CD4-positive, alpha-beta T cell (primary cell): Measurements from ENCODE around the gene SLC24A4. TPM values are rescaled to one million over a fixed set of nuclear protein-coding genes. Genes with fewer than 3 reads are reported as not detected.

ENCODE experiments used
- ATAC-seq: fragments of 200-7000 bp; cut with Tn5 transposase; one replicate; pipeline ENCODE4 v1.10.0; 2022; ENCODE audit warnings: mild to moderate bottlenecking; ENCODE audit not compliant: poor library complexity
- CTCF ChIA-PET: fragments of 350-600 bp; sonication (Branson Sonifier 250); formaldehyde crosslinking; loops from one replicate; lab custom pipeline; 2021; ENCODE audit warnings: antibody characterized with exemption, inconsistent platforms; lab: Charles Lee
- POLR2A ChIA-PET: fragments of 350-600 bp; sonication (Branson Sonifier 250); formaldehyde crosslinking; loops from one replicate; lab custom pipeline; 2021; ENCODE audit warnings: antibody characterized with exemption, inconsistent platforms; lab: Charles Lee
- DNase-seq, 14 experiments: peaks; one replicate each; pipeline ENCODE4 v3.0.0-alpha.2; 2013 to 2020; ENCODE audit warnings: mixed read lengths in 2 of 14
- H3K27ac ChIP-seq, 2 donors: one replicate each; pipeline versions ENCODE4 v1.5.1 to v1.7.0; 2013; ENCODE audit warnings: low read length in 2 of 2, low read depth in 1 of 2, mild to moderate bottlenecking in 1 of 2
- H3K27me3 ChIP-seq, 2 experiments: 1 replicate in 1 of 2; 2 replicates in 1 of 2; pipeline versions ENCODE4 v1.6.1 to v1.7.0; 2013; ENCODE audit warnings: low read length in 2 of 2, control low read depth in 1 of 2, mild to moderate bottlenecking in 1 of 2, moderate library complexity in 1 of 2; ENCODE audit not compliant: insufficient read depth in 2 of 2, control insufficient read depth in 1 of 2
- H3K36me3 ChIP-seq: one replicate; pipeline ENCODE4 v1.6.1; 2013; ENCODE audit warnings: low read length, control low read depth; ENCODE audit not compliant: insufficient read depth
- H3K4me1 ChIP-seq: one replicate; pipeline ENCODE4 v1.6.1; 2013; ENCODE audit warnings: low read length, control low read depth; ENCODE audit not compliant: insufficient read depth
- H3K4me3 ChIP-seq: one replicate; pipeline ENCODE4 v1.5.1; 2013; ENCODE audit warnings: mild to moderate bottlenecking, low read length, moderate library complexity
- H3K9me3 ChIP-seq, 2 experiments: 1 replicate in 1 of 2; 2 replicates in 1 of 2; pipeline versions ENCODE4 v1.6.1 to v1.7.0; 2013; ENCODE audit warnings: low read length in 2 of 2, mild to moderate bottlenecking in 2 of 2, control low read depth in 1 of 2, moderate library complexity in 1 of 2; ENCODE audit not compliant: control insufficient read depth in 1 of 2, insufficient read depth in 1 of 2
- H3K27ac Mint-ChIP-seq: one replicate; pipeline ENCODE4 v1.8.0; 2020; ENCODE audit warnings: mixed read lengths
- H3K27me3 Mint-ChIP-seq: one replicate; pipeline ENCODE4 v1.8.0; 2021; ENCODE audit warnings: mixed read lengths
- H3K36me3 Mint-ChIP-seq: one replicate; pipeline ENCODE4 v1.8.0; 2021; ENCODE audit warnings: low read depth, mixed read lengths
- H3K4me1 Mint-ChIP-seq: one replicate; pipeline ENCODE4 v1.8.0; 2021; ENCODE audit warnings: low read depth, mixed read lengths
- H3K4me3 Mint-ChIP-seq: one replicate; pipeline ENCODE4 v1.8.0; 2020; ENCODE audit warnings: mild to moderate bottlenecking, mixed read lengths
- H3K9me3 Mint-ChIP-seq: one replicate; pipeline ENCODE4 v1.8.0; 2020; ENCODE audit warnings: mixed read lengths
- CTCF ChIP-seq: fragments of 200-600 bp; IDR thresholded peaks from one replicate; pipeline ENCODE4 v1.8.0; 2022; ENCODE audit warnings: antibody characterized with exemption, mild to moderate bottlenecking
- intact Hi-C, 2 experiments: fragments of 100-400 bp; cut with DNase I in 1 of 2; cut with micrococcal nuclease in 1 of 2; formaldehyde crosslinking; loops; one replicate each; pipeline versions ENCODE4 v1.15.1 to v1.9.0; 2023 to 2025; cut with DNase I, micrococcal nuclease
- total RNA-seq, 174 experiments: library from RNA in 2 of 174; stranded (reverse) in 2 of 174; gene quantifications; one replicate each; pipeline ENCODE4 v1.2.3 and lab custom pipeline; 2021 to 2026

The SLC24A4 gene
- total RNA-seq, 2 experiments from 2014 or later, result 0.11 to 0.19 TPM

GRCh38 chr14:92334050-92334449 is 11.1 kb downstream of the SLC24A4 start:
- Mint-ChIP-seq H3K27ac (no peak overlapping the region), H3K36me3 (no peaks in the 10 kb centered on the region), H3K9me3 (no peaks in the 10 kb centered on the region), H3K4me1 (no peaks in the 10 kb centered on the region), H3K4me3 (no peak overlapping the region), H3K27me3 (peaks cover 4% of the 10 kb centered on the region)
- intact Hi-C loops, result no loop called here
- ChIA-PET POLR2A (no interaction called here), CTCF (no interaction called here)
- Histone ChIP-seq H3K9me3 (no peaks in the 10 kb centered on the region), H3K27me3 (no peaks in the 10 kb centered on the region), H3K27ac (no peak overlapping the region), H3K4me3 (no peak overlapping the region), H3K36me3 (no peaks in the 10 kb centered on the region), H3K4me1 (no peaks in the 10 kb centered on the region)
- no peak for DNase-seq
- no peak for ATAC-seq
- no peak for TF ChIP-seq CTCF

GRCh38 chr14:92336363-92336762 is 13.4 kb downstream of the SLC24A4 start:
- Mint-ChIP-seq H3K36me3 (no peaks in the 10 kb centered on the region), H3K4me1 (no peaks in the 10 kb centered on the region), H3K9me3 (no peaks in the 10 kb centered on the region), H3K27ac (no peak overlapping the region), H3K27me3 (peaks cover 4% of the 10 kb centered on the region), H3K4me3 (no peak overlapping the region)
- POLR2A ChIA-PET, result no interaction called here
- Histone ChIP-seq H3K27ac (no peak overlapping the region), H3K9me3 (no peaks in the 10 kb centered on the region), H3K4me1 (no peaks in the 10 kb centered on the region), H3K36me3 (no peaks in the 10 kb centered on the region), H3K27me3 (no peaks in the 10 kb centered on the region), H3K4me3 (no peak overlapping the region)
- CTCF ChIA-PET, result no interaction called here
- no peak for TF ChIP-seq CTCF
- ATAC-seq, result no peak
- no peak for DNase-seq
- intact Hi-C loops, result no loop called here

- Histone ChIP-seq H3K36me3 (no peaks in the 10 kb centered on the region), H3K27me3 (no peaks in the 10 kb centered on the region), H3K27ac (no peak overlapping the region), H3K4me1 (no peaks in the 10 kb centered on the region), H3K4me3 (no peak overlapping the region), H3K9me3 (no peaks in the 10 kb centered on the region)
- DNase-seq (no peak), ATAC-seq (no peak)
- intact Hi-C loops, result no loop called here
- CTCF ChIA-PET, result no interaction called here
- no peak overlapping the region for H3K4me3 Mint-ChIP-seq
- peaks cover 4% of the 10 kb centered on the region for H3K4me1 Mint-ChIP-seq
- POLR2A ChIA-PET, result no interaction called here
- peaks cover 9% of the 10 kb centered on the region for H3K27me3 Mint-ChIP-seq
- no peaks in the 10 kb centered on the region for H3K9me3 Mint-ChIP-seq
- no peak for TF ChIP-seq CTCF
- H3K36me3 Mint-ChIP-seq, result no peaks in the 10 kb centered on the region
- no peak overlapping the region for H3K27ac Mint-ChIP-seq
Observed at GRCh38 chr14:92339426-92339825, 16.5 kb downstream of the SLC24A4 start.
